SK-N-SH treated with all-trans-retinoic acid at 6 μM for 48 hours (cell line): ENCODE measurements around the gene RNF207.

ENCODE experiments used
- GLIS3 ChIP-seq: fragments of 250-450 bp; sonication (Bioruptor Pico); IDR thresholded peaks from 2 replicates; pipeline ENCODE4 v1.5.0; 2020; ENCODE audit warnings: mild to moderate bottlenecking, moderate library complexity
- PATZ1 ChIP-seq: fragments of 250-450 bp; sonication (Bioruptor Pico); IDR thresholded peaks from 2 replicates; pipeline ENCODE4 v1.8.0; 2020; ENCODE audit warnings: mild to moderate bottlenecking, moderate library complexity, borderline replicate concordance
- SNAI2 ChIP-seq: fragments of 250-450 bp; sonication (Bioruptor Pico); IDR thresholded peaks from 2 replicates; pipeline ENCODE4 v1.5.0; 2020; ENCODE audit warnings: mild to moderate bottlenecking, moderate library complexity
- ZFP30 ChIP-seq: fragments of 450-650 bp; formaldehyde crosslinking; IDR thresholded peaks from 2 replicates; pipeline ENCODE4 v1.5.0; 2022; ENCODE audit warnings: mild to moderate bottlenecking, moderate library complexity
- ZNF70 ChIP-seq: fragments of 450-650 bp; formaldehyde crosslinking; IDR thresholded peaks from 2 replicates; pipeline ENCODE4 v1.5.0; 2020; ENCODE audit warnings: mild to moderate bottlenecking, moderate library complexity

GRCh38 chr1:6256645-6257044 lies 50.7 kb downstream of the RNF207 start:
- TF ChIP-seq ZFP30 (no peak), ZNF70 (no peak), SNAI2 (CRISPR knock-in tag) (no peak), PATZ1 (CRISPR knock-in tag) (no peak), GLIS3 (no peak)
